Erythroblast (primary cell): ENCODE measurements around the gene COBLL1.

ENCODE experiments used
- DNase-seq, 2 experiments: peaks; one replicate each; lab custom pipeline; 2025; lab: John Stamatoyannopoulos, UW
- GATA1 ChIP-seq: IDR thresholded peaks from 2 replicates; pipeline ENCODE4 v1.6.1; 2011; ENCODE audit warnings: low read depth, mild to moderate bottlenecking, control low read depth, low read length, moderate library complexity
- POLR2A ChIP-seq: IDR thresholded peaks from 2 replicates; pipeline ENCODE4 v1.6.1; 2011; ENCODE audit warnings: mild to moderate bottlenecking, low read length

COBLL1 gene

GRCh38 chr2:164642946-164643555 lies 198.6 kb downstream of the COBLL1 start:
- no peak for DNase-seq
- TF ChIP-seq GATA1: no peak
- TF ChIP-seq POLR2A: no peak

- no peak for DNase-seq
- TF ChIP-seq GATA1 (no peak), POLR2A (no peak)
Measured at GRCh38 chr2:164642268-164642667, 199.4 kb downstream of the COBLL1 start.
